ENCODE data around the gene RBPJL. TPM values are rescaled to one million over a fixed set of nuclear protein-coding genes. Genes with fewer than 3 reads are reported as not detected.

The RBPJL gene
- total and polyA plus RNA-seq, 2 of the 13 experiments (the other 11 are each of a cell fraction or from before 2014, with no cell fraction given), result not detected

- DNase-seq (ENCODE audit: low spot score) (no peak), ATAC-seq (no peak), FAIRE-seq (no peak)
- H3K4me1 ChIP-seq (ENCODE audit: insufficient read depth, low read length), result 0 out of 2 replicates have a peak, but pooled peaks cover 10% of the 10 kb centered on the region
- 65% methylated on average over 48 of the region's 52 CpGs for WGBS (ENCODE audit: low lambda C conversion rate)
- in situ Hi-C loops (cut with HindIII; ENCODE audit: extremely low pct_ligation_motif_present, low pct_unique_long_range_greater_than_20kb), result loop anchor here (10.0 kb wide), 1 partner anchor 283 kb away; no protein-coding TSS in a partner anchor
- no peak overlapping the region for H3K4me2 ChIP-seq (ENCODE audit: low read depth, low read length)
- no peaks in the 10 kb centered on the region for H3K36me3 ChIP-seq (replicated peaks in 1 of 2; ENCODE audit: control insufficient read depth in 1 of 2, insufficient read depth in 2 of 2, low read length in 2 of 2)
- CTCF ChIA-PET (ENCODE audit: low intra/inter-chr PET ratio, low total read pairs), result no interaction called here
- POLR2A ChIA-PET, result no interaction called here
- TF ChIP-seq ZNF687 (CRISPR knock-in tag; IDR thresholded peaks at IDR 0.05), result 0 out of 2 replicates have a peak, but pooled peaks have one; percentile 20
- TF ChIP-seq, protein P1, sequence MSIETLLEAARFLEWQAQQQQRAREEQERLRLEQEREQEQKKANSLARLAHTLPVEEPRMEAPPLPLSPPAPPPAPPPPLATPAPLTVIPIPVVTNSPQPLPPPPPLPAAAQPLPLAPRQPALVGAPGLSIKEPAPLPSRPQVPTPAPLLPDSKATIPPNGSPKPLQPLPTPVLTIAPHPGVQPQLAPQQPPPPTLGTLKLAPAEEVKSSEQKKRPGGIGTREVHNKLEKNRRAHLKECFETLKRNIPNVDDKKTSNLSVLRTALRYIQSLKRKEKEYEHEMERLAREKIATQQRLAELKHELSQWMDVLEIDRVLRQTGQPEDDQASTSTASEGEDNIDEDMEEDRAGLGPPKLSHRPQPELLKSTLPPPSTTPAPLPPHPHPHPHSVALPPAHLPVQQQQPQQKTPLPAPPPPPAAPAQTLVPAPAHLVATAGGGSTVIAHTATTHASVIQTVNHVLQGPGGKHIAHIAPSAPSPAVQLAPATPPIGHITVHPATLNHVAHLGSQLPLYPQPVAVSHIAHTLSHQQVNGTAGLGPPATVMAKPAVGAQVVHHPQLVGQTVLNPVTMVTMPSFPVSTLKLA (IDR thresholded peaks at IDR 0.05), result peak; percentile 56
- TF ChIP-seq RBM39 (IDR thresholded peaks at IDR 0.05; ENCODE audit: low read depth, low read length, poor library complexity, severe bottlenecking), result no peak
- TF ChIP-seq TOE1 (CRISPR knock-in tag; IDR thresholded peaks at IDR 0.05), result no peak
- peak; percentile 74; the same call in 1 of the 2 replicates for TF ChIP-seq DNMT1 (CRISPR knock-in tag; IDR thresholded peaks at IDR 0.05)
- no peak overlapping the region for H3K4me3 ChIP-seq (replicated peaks in 1 of 3; ENCODE audit: insufficient read depth in 1 of 3, low read depth in 2 of 3, low read length in 3 of 3)
- H3K27me3 ChIP-seq (ENCODE audit: control insufficient read depth in 1 of 2, insufficient read depth in 2 of 2, low read length in 2 of 2), result peaks cover 0 to 21% of the 10 kb centered on the region in 2 experiments; a peak in 4 of 5 replicates
- no peak overlapping the region for H3K9ac ChIP-seq (ENCODE audit: insufficient read depth, low read depth, low read length)
- H4K20me1 ChIP-seq (ENCODE audit: insufficient read depth, low read length), result no peaks in the 10 kb centered on the region
- no peaks in the 10 kb centered on the region for H3K79me2 ChIP-seq (ENCODE audit: insufficient read depth, low read length)
- H3K9me3 ChIP-seq (ENCODE audit: low read length), result no peaks in the 10 kb centered on the region
- BruUV-seq (replicated peaks), result no TSS peak
- no peak overlapping the region for H2AFZ ChIP-seq (ENCODE audit: low read length)
- intact Hi-C loops (cut with micrococcal nuclease; ENCODE audit: unreplicated experiment), result no loop called here
- H3K27ac ChIP-seq (ENCODE audit: extremely low read length, insufficient read depth, low read length), result no peak overlapping the region
These were observed 8.7 kb upstream of the RBPJL start for GRCh38 chr20:45297786-45298497.

Data from HepG2 (cell line).